Activated CD4-positive, alpha-beta T cell treated with anti-CD3 and anti-CD28 coated beads for 36 hours (primary cell): ENCODE results near the gene SLC39A9. TPM values are rescaled to one million over a fixed set of nuclear protein-coding genes. Genes with fewer than 3 reads are reported as not detected.

Experiments used
- ATAC-seq: fragments of 200-7000 bp; cut with Tn5 transposase; one replicate; pipeline ENCODE4 v1.10.0; 2021; ENCODE audit warnings: mild to moderate bottlenecking, moderate library complexity
- CTCF ChIA-PET: fragments of 350-600 bp; sonication (Branson Sonifier 250); formaldehyde crosslinking; loops from one replicate; lab custom pipeline; 2021; ENCODE audit warnings: antibody characterized with exemption; lab: Charles Lee
- POLR2A ChIA-PET: fragments of 350-600 bp; sonication (Branson Sonifier 250); formaldehyde crosslinking; loops from one replicate; lab custom pipeline; 2021; ENCODE audit warnings: antibody characterized with exemption, inconsistent platforms; lab: Charles Lee
- DNase-seq: peaks from one replicate; pipeline ENCODE4 v3.0.0-alpha.2; 2020
- H3K27ac Mint-ChIP-seq: one replicate; pipeline ENCODE4 v1.8.0; 2021; ENCODE audit warnings: mixed read lengths
- H3K27me3 Mint-ChIP-seq: one replicate; pipeline ENCODE4 v1.8.0; 2021; ENCODE audit warnings: mixed read lengths
- H3K36me3 Mint-ChIP-seq: one replicate; pipeline ENCODE4 v1.8.0; 2021; ENCODE audit warnings: low read depth, mixed read lengths
- H3K4me1 Mint-ChIP-seq: one replicate; pipeline ENCODE4 v1.8.0; 2021; ENCODE audit warnings: mixed read lengths
- H3K4me3 Mint-ChIP-seq: one replicate; pipeline ENCODE4 v1.8.0; 2021; ENCODE audit warnings: mild to moderate bottlenecking, moderate library complexity, mixed read lengths
- H3K9me3 Mint-ChIP-seq: one replicate; pipeline ENCODE4 v1.8.0; 2021; ENCODE audit warnings: low read depth, mixed read lengths
- intact Hi-C, 2 experiments: fragments of 100-400 bp; cut with DNase I in 1 of 2; cut with micrococcal nuclease in 1 of 2; formaldehyde crosslinking; loops; one replicate each; pipeline versions ENCODE4 v1.14.2 to v1.15.1; 2022 to 2024; cut with DNase I, micrococcal nuclease
- total RNA-seq, 2 experiments: library from RNA; stranded (reverse); gene quantifications; one replicate each; pipeline ENCODE4 v1.2.3, GENCODE V29; 2021

The SLC39A9 gene
- total RNA-seq = 10 to 100 TPM; 40.1 to 42.6 TPM

- Mint-ChIP-seq H3K4me3 (peak within 1 kb of the TSS; percentile 95), H3K27me3 (no peaks in the 10 kb centered on the region), H3K27ac (peak within 1 kb of the TSS; percentile 100), H3K36me3 (peaks cover 46% of the 10 kb centered on the region), H3K9me3 (no peaks in the 10 kb centered on the region), H3K4me1 (peaks cover 63% of the 10 kb centered on the region)
- ChIA-PET POLR2A (interaction anchor here (0.5 to 1.6 kb wide), 9 partner anchors 22 to 369 kb away, joined by 3 to 9 read pairs (median 3); partner anchors contain the start of genes EXD2 and SRSF5), CTCF (interaction anchor here (0.7 to 0.8 kb wide), 4 partner anchors 12 to 1647 kb away, joined by 3 to 4 read pairs (median 4); no protein-coding TSS in a partner anchor)
- peak; percentile 97 for DNase-seq
- peak; percentile 89 for ATAC-seq
- intact Hi-C loops = loop anchor here (1.0 to 10.0 kb wide), 21 partner anchors 40 to 1726 kb away; partner anchors contain the start of genes ACTN1 (in 2 of the 2), DCAF5 (in 2 of the 2), EXD2 (in 2 of the 2) and RAD51B (in 2 of the 2)
Observed at GRCh38 chr14:69398053-69398817, at the start of gene SLC39A9, which contains the start of gene ERH. Gene SLC39A9, plus strand, starts transcription at chr14:69398692. Its CDS starts 678 bp downstream, at chr14:69399370. Gene ERH, minus strand, starts transcription at chr14:69398299. Its CDS starts 66 bp downstream, at chr14:69398233.

GRCh38 chr14:69349091-69349777 is 49.3 kb upstream of the SLC39A9 start:
- no peaks in the 10 kb centered on the region for H3K36me3 Mint-ChIP-seq

GRCh38 chr14:69350892-69351291 is 47.6 kb upstream of the SLC39A9 start:
- no peaks in the 10 kb centered on the region for H3K9me3 Mint-ChIP-seq
- ATAC-seq (no peak), DNase-seq (no peak)
- ChIA-PET POLR2A (no interaction called here), CTCF (interaction anchor here (1.0 kb wide), 1 partner anchor 216 kb away, joined by 3 read pairs; no protein-coding TSS in a partner anchor)
- H3K36me3 Mint-ChIP-seq = no peaks in the 10 kb centered on the region
- intact Hi-C loops = no loop called here
- H3K4me3 Mint-ChIP-seq = no peak overlapping the region
- peaks cover 14% of the 10 kb centered on the region for H3K4me1 Mint-ChIP-seq
- no peaks in the 10 kb centered on the region for H3K27me3 Mint-ChIP-seq
- no peak overlapping the region for H3K27ac Mint-ChIP-seq

More at GRCh38 chr14:69349091-69349777, 49.3 kb upstream of the SLC39A9 start:
- intact Hi-C loops = no loop called here
- H3K27me3 Mint-ChIP-seq = peaks cover 2% of the 10 kb centered on the region
- DNase-seq (no peak), ATAC-seq (no peak)
- H3K4me3 Mint-ChIP-seq = no peak overlapping the region
- H3K4me1 Mint-ChIP-seq = peaks cover 1% of the 10 kb centered on the region
- H3K9me3 Mint-ChIP-seq = no peaks in the 10 kb centered on the region
- H3K27ac Mint-ChIP-seq = no peak overlapping the region
- ChIA-PET POLR2A (no interaction called here), CTCF (interaction anchor here (0.6 kb wide), 1 partner anchor 107 kb away, joined by 3 read pairs; no protein-coding TSS in a partner anchor)

GRCh38 chr14:69351385-69351784 is 47.1 kb upstream of the SLC39A9 start:
- intact Hi-C loops = no loop called here
- CTCF ChIA-PET = interaction anchor here (1.0 kb wide), 1 partner anchor 217 kb away, joined by 3 read pairs; no protein-coding TSS in a partner anchor
- DNase-seq (no peak), ATAC-seq (no peak)
- no peak overlapping the region for H3K4me3 Mint-ChIP-seq
- H3K4me1 Mint-ChIP-seq = peaks cover 14% of the 10 kb centered on the region
- no peaks in the 10 kb centered on the region for H3K36me3 Mint-ChIP-seq
- no peaks in the 10 kb centered on the region for H3K27me3 Mint-ChIP-seq
- H3K27ac Mint-ChIP-seq = no peak overlapping the region
- POLR2A ChIA-PET = no interaction called here
- no peaks in the 10 kb centered on the region for H3K9me3 Mint-ChIP-seq

GRCh38 chr14:69351911-69352310 is 46.6 kb upstream of the SLC39A9 start:
- peaks cover 14% of the 10 kb centered on the region for H3K4me1 Mint-ChIP-seq
- H3K36me3 Mint-ChIP-seq = no peaks in the 10 kb centered on the region
- DNase-seq = no peak
- no peak for ATAC-seq
- no peak overlapping the region for H3K27ac Mint-ChIP-seq
- H3K27me3 Mint-ChIP-seq = no peaks in the 10 kb centered on the region
- POLR2A ChIA-PET = interaction anchor here (0.7 kb wide), 1 partner anchor 10 kb away, joined by 3 read pairs; no protein-coding TSS in a partner anchor
- intact Hi-C loops = no loop called here
- no peaks in the 10 kb centered on the region for H3K9me3 Mint-ChIP-seq
- H3K4me3 Mint-ChIP-seq = no peak overlapping the region
- CTCF ChIA-PET = interaction anchor here (0.5 to 1.0 kb wide), 2 partner anchors 217 to 493 kb away, joined by 3 read pairs; no protein-coding TSS in a partner anchor

- ChIA-PET POLR2A (interaction anchor here (0.5 kb wide), 1 partner anchor 8 kb away, joined by 3 read pairs; no protein-coding TSS in a partner anchor), CTCF (interaction anchor here (1.1 kb wide), 1 partner anchor 111 kb away, joined by 3 read pairs; no protein-coding TSS in a partner anchor)
- no peak overlapping the region for H3K27ac Mint-ChIP-seq
- no peak for DNase-seq
- H3K9me3 Mint-ChIP-seq = no peaks in the 10 kb centered on the region
- H3K27me3 Mint-ChIP-seq = no peaks in the 10 kb centered on the region
- no peak for ATAC-seq
- no peaks in the 10 kb centered on the region for H3K36me3 Mint-ChIP-seq
- intact Hi-C loops = no loop called here
- no peak overlapping the region for H3K4me3 Mint-ChIP-seq
- H3K4me1 Mint-ChIP-seq = peaks cover 20% of the 10 kb centered on the region
Observed at GRCh38 chr14:69353168-69353567, 45.3 kb upstream of the SLC39A9 start.

GRCh38 chr14:69354383-69355153 is 43.9 kb upstream of the SLC39A9 start:
- POLR2A ChIA-PET = interaction anchor here (1.1 to 1.4 kb wide), 2 partner anchors 17 to 43 kb away, joined by 3 to 4 read pairs; no protein-coding TSS in a partner anchor

GRCh38 chr14:69355154-69355597 is 43.3 kb upstream of the SLC39A9 start:
- H3K27me3 Mint-ChIP-seq = peaks cover 3% of the 10 kb centered on the region
- H3K4me1 Mint-ChIP-seq = peaks cover 33% of the 10 kb centered on the region
- H3K9me3 Mint-ChIP-seq = no peaks in the 10 kb centered on the region
- H3K36me3 Mint-ChIP-seq = no peaks in the 10 kb centered on the region
- peak overlapping the region; percentile 47 for H3K27ac Mint-ChIP-seq
- ChIA-PET POLR2A (no interaction called here), CTCF (interaction anchor here (0.8 kb wide), 1 partner anchor 40 kb away, joined by 3 read pairs; no protein-coding TSS in a partner anchor)
- ATAC-seq (no peak), DNase-seq (no peak)
- intact Hi-C loops = no loop called here
- no peak overlapping the region for H3K4me3 Mint-ChIP-seq

More at GRCh38 chr14:69354383-69355153, 43.9 kb upstream of the SLC39A9 start:
- H3K4me1 Mint-ChIP-seq = peaks cover 33% of the 10 kb centered on the region
- no peaks in the 10 kb centered on the region for H3K36me3 Mint-ChIP-seq
- H3K27me3 Mint-ChIP-seq = peaks cover 3% of the 10 kb centered on the region
- CTCF ChIA-PET = interaction anchor here (0.8 kb wide), 1 partner anchor 39 kb away, joined by 3 read pairs; no protein-coding TSS in a partner anchor
- H3K27ac Mint-ChIP-seq = peak overlapping the region; percentile 79
- DNase-seq (peak; percentile 82), ATAC-seq (peak; percentile 73)
- H3K9me3 Mint-ChIP-seq = no peaks in the 10 kb centered on the region
- intact Hi-C loops = no loop called here
- peak overlapping the region; percentile 31 for H3K4me3 Mint-ChIP-seq

- ATAC-seq (no peak), DNase-seq (no peak)
- H3K4me1 Mint-ChIP-seq = peaks cover 36% of the 10 kb centered on the region
- CTCF ChIA-PET = interaction anchor here (0.8 kb wide), 1 partner anchor 41 kb away, joined by 3 read pairs; no protein-coding TSS in a partner anchor
- H3K4me3 Mint-ChIP-seq = no peak overlapping the region
- no peaks in the 10 kb centered on the region for H3K9me3 Mint-ChIP-seq
- intact Hi-C loops = no loop called here
- POLR2A ChIA-PET = no interaction called here
- H3K27me3 Mint-ChIP-seq = peaks cover 3% of the 10 kb centered on the region
- H3K36me3 Mint-ChIP-seq = no peaks in the 10 kb centered on the region
- H3K27ac Mint-ChIP-seq = peak overlapping the region; percentile 47
Observed at GRCh38 chr14:69355607-69356281, 42.7 kb upstream of the SLC39A9 start.
